A549 (cell line): Measurements from ENCODE around the gene APP. TPM values are rescaled to one million over a fixed set of nuclear protein-coding genes. Genes with fewer than 3 reads are reported as not detected.
"Not testable (repeated sequence)": the region's sequence is repeated elsewhere in the genome, so short reads cannot be mapped to it uniquely, and the experiment has no call there.

Experiments used
- ATAC-seq, 2 experiments: fragments of 200-7000 bp in 1 of 2; fragments of >200 bp in 1 of 2; cut with Nextera tagmentation in 1 of 2; cut with Tn5 transposase in 1 of 2; 3 replicates each; pipeline versions ENCODE4 v1.8.0 to v1.9.1; 2018 to 2020; ENCODE audit warnings: mild to moderate bottlenecking in 1 of 2, moderate library complexity in 1 of 2
- CTCF ChIA-PET: fragments of 300-600 bp; sonication (Branson Sonifier 250); formaldehyde crosslinking; extraction: SDS; loops from one replicate; lab custom pipeline; 2021; ENCODE audit warnings: antibody characterized with exemption, inconsistent platforms; lab: Yijun Ruan, JAX
- POLR2A ChIA-PET: fragments of 350-600 bp; formaldehyde crosslinking; extraction: SDS; loops from one replicate; lab custom pipeline; 2021; ENCODE audit warnings: antibody characterized with exemption, inconsistent platforms; lab: Yijun Ruan, JAX
- DNase-seq, 2 experiments: peaks; one replicate each; pipeline versions ENCODE4 v3.0.0 to v3.0.0-alpha.2; 2011 to 2016; ENCODE audit warnings: low read depth in 1 of 2, low spot score in 1 of 2
- FAIRE-seq: peaks from 2 replicates; lab custom pipeline; 2011; peaks lifted over from hg19 to GRCh38; lab: Jason Lieb, UNC
- H3K27ac ChIP-seq, 2 experiments: fragments of >200 bp; sonication (Bioruptor Twin); formaldehyde crosslinking; 3 replicates each; pipeline ENCODE4 v1.5.1; 2016 to 2017
- H3K4me1 ChIP-seq: fragments of >200 bp; sonication (Bioruptor Twin); formaldehyde crosslinking; 3 replicates; pipeline ENCODE4 v1.6.1; 2016
- H3K4me2 ChIP-seq: fragments of >200 bp; sonication (Bioruptor Twin); formaldehyde crosslinking; 3 replicates; pipeline ENCODE4 v1.6.1; 2016
- H3K4me3 ChIP-seq: fragments of >200 bp; sonication (Bioruptor Twin); formaldehyde crosslinking; 3 replicates; pipeline ENCODE4 v1.5.1; 2016
- H3K9me3 ChIP-seq: fragments of >200 bp; sonication (Bioruptor Twin); formaldehyde crosslinking; 3 replicates; pipeline ENCODE4 v1.6.1; 2016
- EHMT2 ChIP-seq: fragments of 200-600 bp; sonication (generic); IDR thresholded peaks from 2 replicates; pipeline ENCODE4 v1.6.1; 2016; ENCODE audit warnings: antibody characterized with exemption, low read depth, mild to moderate bottlenecking, moderate library complexity
- HMGXB4 ChIP-seq: fragments of 250-450 bp; sonication (Bioruptor Pico); IDR thresholded peaks from 2 replicates; pipeline ENCODE4 v1.5.0; 2021; ENCODE audit warnings: mild to moderate bottlenecking, moderate library complexity, borderline replicate concordance
- JUN ChIP-seq, 2 experiments: fragments of >200 bp; sonication (Bioruptor Twin); formaldehyde crosslinking; IDR thresholded peaks; 2 replicates in 1 of 2; 3 replicates in 1 of 2; pipeline ENCODE4 v1.6.1; 2016 to 2017
- KDM1A ChIP-seq: fragments of 200-600 bp; sonication (generic); IDR thresholded peaks from 2 replicates; pipeline ENCODE4 v1.6.1; 2016; ENCODE audit warnings: low read depth, mild to moderate bottlenecking
- MYC ChIP-seq: IDR thresholded peaks from 2 replicates; pipeline ENCODE4 v1.6.1; 2012; ENCODE audit warnings: mild to moderate bottlenecking, inconsistent platforms, low read length, improper control_type of control experiment, borderline replicate concordance
- NR3C1 ChIP-seq: fragments of >200 bp; sonication (Bioruptor Twin); formaldehyde crosslinking; IDR thresholded peaks from 3 replicates; pipeline ENCODE4 v1.6.1; 2017
- PHF8 ChIP-seq: fragments of 200-600 bp; sonication (generic); IDR thresholded peaks from 2 replicates; pipeline ENCODE4 v1.6.1; 2016; ENCODE audit warnings: low read depth, mild to moderate bottlenecking, antibody characterized with exemption, moderate library complexity, borderline replicate concordance
- SMC3 ChIP-seq: fragments of >200 bp; sonication (Bioruptor Twin); formaldehyde crosslinking; IDR thresholded peaks from 3 replicates; pipeline ENCODE4 v1.6.1; 2018; ENCODE audit warnings: inconsistent platforms
- USF2 ChIP-seq: fragments of 450-650 bp; IDR thresholded peaks from 2 replicates; pipeline ENCODE4 v1.6.1; 2014; ENCODE audit warnings: antibody characterized with exemption
- ZC3H11A ChIP-seq: fragments of 450-650 bp; IDR thresholded peaks from 2 replicates; pipeline ENCODE4 v1.6.1; 2014; ENCODE audit warnings: antibody characterized with exemption, mild to moderate bottlenecking
- WGBS: methylation state at CpG from one replicate; pipeline ENCODE4 v1.1.6; 2017; ENCODE audit errors: missing lambda C conversion rate; 5-methylcytosine and 5-hydroxymethylcytosine counted together
- polyA plus RNA-seq, 4 experiments: library from polyadenylated mRNA; depleted of rRNA in 3 of 4; stranded (reverse); fragments of >200 nt; fragmentation: RNase III in 1 of 4; extraction: RNeasy Plus Mini Kit Qiagen cat#74134 plus additional on column Dnase treatment in 1 of 4; gene quantifications; 2 replicates in 3 of 4; 3 replicates in 1 of 4; pipeline ENCODE4 v1.2.3, GENCODE V29; 2011 to 2017
- TF ChIP-seq, protein P1 (sequence below): fragments of 250-450 bp; sonication (Bioruptor Pico); IDR thresholded peaks from 2 replicates; pipeline ENCODE4 v1.5.0; 2020; ENCODE audit warnings: low read depth, mild to moderate bottlenecking, moderate library complexity
- TF ChIP-seq, protein P2 (sequence below): fragments of 150-350 bp; IDR thresholded peaks from 2 replicates; pipeline ENCODE4 v1.6.1; 2014; ENCODE audit warnings: low read depth, mild to moderate bottlenecking, low read length

The APP gene
- polyA plus RNA-seq, 2 of the 4 experiments (the other 2 are of a cell fraction), result 540 to 565 TPM

- WGBS, result 83% methylated on average over 3 of the region's 3 CpGs
- H3K4me1 ChIP-seq, result peaks cover 17% of the 10 kb centered on the region
- POLR2A ChIA-PET, result no interaction called here
- TF ChIP-seq USF2 (no peak), HMGXB4 (CRISPR knock-in tag) (no peak), PHF8 (no peak), JUN (IDR thresholded peaks at IDR 0.05) (no peak)
- ATAC-seq (no peak), FAIRE-seq (no peak), DNase-seq (no peak)
- no peak overlapping the region for H3K4me2 ChIP-seq
- no peak overlapping the region for H3K27ac ChIP-seq
- no peaks in the 10 kb centered on the region for H3K9me3 ChIP-seq
- H3K4me3 ChIP-seq, result no peak overlapping the region
- CTCF ChIA-PET, result no interaction called here
Measured at GRCh38 chr21:26131554-26131953, 39.0 kb downstream of the APP start.

DNA sequence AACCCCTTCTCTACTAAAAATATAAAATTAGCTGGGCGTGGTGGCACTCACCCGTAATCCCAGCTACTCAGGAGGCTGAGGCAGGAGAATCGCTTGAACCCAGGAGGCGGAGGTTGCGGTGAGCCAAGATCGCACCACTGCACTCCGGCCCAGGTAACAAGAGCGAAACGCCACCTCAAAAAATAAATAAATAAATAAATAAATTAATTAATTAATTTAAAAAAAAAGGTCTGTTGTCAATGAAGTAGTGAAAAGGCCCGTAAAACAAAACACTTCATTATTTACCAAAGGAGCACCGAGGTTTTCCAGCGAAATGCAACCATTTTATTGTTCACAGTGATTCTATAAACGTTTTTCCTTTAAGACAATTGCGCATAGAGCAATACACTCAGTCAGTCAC lies 39.5 kb downstream of the APP start:
- POLR2A ChIA-PET, H3K27ac ChIP-seq, CTCF ChIA-PET, H3K9me3 ChIP-seq, H3K4me3 ChIP-seq, ATAC-seq, FAIRE-seq, DNase-seq, H3K4me2 ChIP-seq: not testable (repeated sequence)
- TF ChIP-seq ZC3H11A, result peak; percentile 31
- peaks cover 22% of the 10 kb centered on the region for H3K4me1 ChIP-seq
- WGBS, result 85% methylated on average over 14 of the region's 14 CpGs

- Histone ChIP-seq H3K4me2 (no peak overlapping the region), H3K27ac (no peak overlapping the region), H3K4me1 (peaks cover 29% of the 10 kb centered on the region), H3K9me3 (no peaks in the 10 kb centered on the region), H3K4me3 (no peak overlapping the region)
- DNase-seq (no peak), FAIRE-seq (no peak), ATAC-seq (no peak)
- 84% methylated on average over 4 of the region's 4 CpGs for WGBS
- CTCF ChIA-PET, result no interaction called here
- POLR2A ChIA-PET, result interaction anchor here (0.8 kb wide), 1 partner anchor 9 kb away, joined by 3 read pairs; no protein-coding TSS in a partner anchor
- TF ChIP-seq NR3C1 (no peak), MYC (no peak), KDM1A (no peak), PHF8 (no peak), HMGXB4 (CRISPR knock-in tag) (no peak), SMC3 (no peak), EHMT2 (no peak)
- TF ChIP-seq, protein P1, sequence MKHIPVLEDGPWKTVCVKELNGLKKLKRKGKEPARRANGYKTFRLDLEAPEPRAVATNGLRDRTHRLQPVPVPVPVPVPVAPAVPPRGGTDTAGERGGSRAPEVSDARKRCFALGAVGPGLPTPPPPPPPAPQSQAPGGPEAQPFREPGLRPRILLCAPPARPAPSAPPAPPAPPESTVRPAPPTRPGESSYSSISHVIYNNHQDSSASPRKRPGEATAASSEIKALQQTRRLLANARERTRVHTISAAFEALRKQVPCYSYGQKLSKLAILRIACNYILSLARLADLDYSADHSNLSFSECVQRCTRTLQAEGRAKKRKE (CRISPR knock-in tag), result no peak
- TF ChIP-seq, protein P2, sequence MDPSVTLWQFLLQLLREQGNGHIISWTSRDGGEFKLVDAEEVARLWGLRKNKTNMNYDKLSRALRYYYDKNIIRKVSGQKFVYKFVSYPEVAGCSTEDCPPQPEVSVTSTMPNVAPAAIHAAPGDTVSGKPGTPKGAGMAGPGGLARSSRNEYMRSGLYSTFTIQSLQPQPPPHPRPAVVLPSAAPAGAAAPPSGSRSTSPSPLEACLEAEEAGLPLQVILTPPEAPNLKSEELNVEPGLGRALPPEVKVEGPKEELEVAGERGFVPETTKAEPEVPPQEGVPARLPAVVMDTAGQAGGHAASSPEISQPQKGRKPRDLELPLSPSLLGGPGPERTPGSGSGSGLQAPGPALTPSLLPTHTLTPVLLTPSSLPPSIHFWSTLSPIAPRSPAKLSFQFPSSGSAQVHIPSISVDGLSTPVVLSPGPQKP, result no peak
Measured at GRCh38 chr21:26130249-26130881, 40.2 kb downstream of the APP start.
